GM21528 (cell line): ENCODE data around the gene MYL4.
"Not testable (repeated sequence)": the region's sequence is repeated elsewhere in the genome, so short reads cannot be mapped to it uniquely, and the experiment has no call there.

Source experiments
- ATAC-seq: cut with Tn5 transposase; IDR thresholded peaks from one replicate; pipeline ENCODE4 v1.9.1; 2021; ENCODE audit warnings: mild to moderate bottlenecking, moderate library complexity; ENCODE audit not compliant: unreplicated experiment, low FRiP score

The MYL4 gene

GRCh38 chr17:47208744-47209488, at the start of gene MYL4:
TSS of gene MYL4 (plus strand) at chr17:47209348. CDS start at chr17:47209423, 75 bp downstream.
- ATAC-seq = no peak

- ATAC-seq = no peak
These were observed 47.0 kb upstream of the MYL4 start for GRCh38 chr17:47162013-47162622.

DNA sequence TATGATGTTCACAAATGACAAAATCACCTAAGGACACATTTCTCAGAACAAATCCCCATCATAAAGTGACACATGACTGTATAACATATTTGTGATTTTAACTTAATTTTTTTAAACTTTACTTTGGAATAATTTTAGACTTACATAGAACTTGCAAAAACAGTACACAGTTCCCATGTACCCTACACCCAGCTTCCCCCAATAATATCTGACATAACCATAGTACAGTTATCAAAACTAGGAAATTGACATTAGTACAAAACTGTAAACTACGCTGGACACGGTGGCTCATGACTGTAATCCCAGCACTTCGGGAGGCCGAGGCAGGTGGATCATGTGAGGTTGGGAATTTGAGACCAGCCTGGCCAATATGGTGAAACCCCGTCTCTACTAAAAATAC, 44.9 kb upstream of the MYL4 start:
- ATAC-seq = no peak

DNA sequence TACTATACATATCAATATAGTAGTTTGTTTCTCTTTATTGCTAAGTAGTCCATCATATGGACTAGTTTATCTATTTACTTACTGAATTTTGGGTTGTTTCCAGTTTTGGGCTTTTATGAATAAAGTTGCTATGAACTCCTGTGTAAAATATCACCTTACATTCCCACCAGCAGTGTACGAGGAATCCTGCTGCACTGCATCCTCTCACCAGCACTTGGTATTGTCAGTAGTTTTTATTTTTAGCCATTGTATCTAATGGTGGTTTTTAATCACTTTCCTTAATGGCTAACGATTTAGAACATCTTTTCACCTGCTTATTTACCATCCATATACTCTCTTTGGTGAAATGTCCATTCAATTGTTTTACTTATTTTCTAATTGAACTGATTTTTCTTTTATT, 44.0 kb upstream of the MYL4 start:
- ATAC-seq = no peak

GRCh38 chr17:47166854-47167253, 42.3 kb upstream of the MYL4 start:
- not testable (repeated sequence) for ATAC-seq

DNA sequence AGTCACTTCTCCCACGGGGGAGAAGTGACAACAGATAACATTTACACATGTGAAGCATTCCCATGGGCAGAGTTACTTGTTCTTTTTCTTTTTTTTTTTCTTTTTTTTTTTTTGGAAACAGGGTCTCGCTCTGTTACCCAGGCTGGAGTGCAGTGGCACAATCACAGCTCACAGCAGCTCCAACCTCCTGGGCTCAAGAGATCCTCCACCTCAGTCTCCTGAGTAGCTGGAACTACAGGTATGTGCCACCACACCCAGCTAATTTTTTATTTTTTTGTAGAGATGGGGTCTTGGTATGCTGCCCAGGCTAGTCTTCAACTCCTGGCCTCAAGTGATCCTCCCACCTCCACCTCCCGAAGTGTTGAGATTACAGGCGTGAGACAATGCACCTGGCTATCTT, 40.3 kb upstream of the MYL4 start:
- ATAC-seq = not testable (repeated sequence)

DNA sequence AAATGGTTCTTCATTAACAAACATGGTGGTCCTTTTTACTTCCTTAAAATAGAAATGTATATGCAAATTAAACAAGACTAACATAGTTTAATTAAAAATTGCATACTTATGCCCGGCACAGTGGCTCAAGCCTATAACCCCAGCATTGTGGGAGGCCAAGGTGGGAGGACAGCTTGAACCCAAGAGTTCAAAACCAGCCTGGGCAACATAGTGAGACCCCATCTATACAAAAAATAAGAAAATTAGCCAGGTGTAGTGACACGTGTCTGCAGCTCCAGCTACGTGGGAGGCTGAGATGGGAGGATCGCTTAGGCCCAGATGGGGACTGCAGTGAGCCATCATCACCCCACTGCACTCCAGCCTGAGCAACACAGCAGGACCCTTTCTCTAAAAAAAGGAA, 38.4 kb upstream of the MYL4 start:
- no peak for ATAC-seq

DNA sequence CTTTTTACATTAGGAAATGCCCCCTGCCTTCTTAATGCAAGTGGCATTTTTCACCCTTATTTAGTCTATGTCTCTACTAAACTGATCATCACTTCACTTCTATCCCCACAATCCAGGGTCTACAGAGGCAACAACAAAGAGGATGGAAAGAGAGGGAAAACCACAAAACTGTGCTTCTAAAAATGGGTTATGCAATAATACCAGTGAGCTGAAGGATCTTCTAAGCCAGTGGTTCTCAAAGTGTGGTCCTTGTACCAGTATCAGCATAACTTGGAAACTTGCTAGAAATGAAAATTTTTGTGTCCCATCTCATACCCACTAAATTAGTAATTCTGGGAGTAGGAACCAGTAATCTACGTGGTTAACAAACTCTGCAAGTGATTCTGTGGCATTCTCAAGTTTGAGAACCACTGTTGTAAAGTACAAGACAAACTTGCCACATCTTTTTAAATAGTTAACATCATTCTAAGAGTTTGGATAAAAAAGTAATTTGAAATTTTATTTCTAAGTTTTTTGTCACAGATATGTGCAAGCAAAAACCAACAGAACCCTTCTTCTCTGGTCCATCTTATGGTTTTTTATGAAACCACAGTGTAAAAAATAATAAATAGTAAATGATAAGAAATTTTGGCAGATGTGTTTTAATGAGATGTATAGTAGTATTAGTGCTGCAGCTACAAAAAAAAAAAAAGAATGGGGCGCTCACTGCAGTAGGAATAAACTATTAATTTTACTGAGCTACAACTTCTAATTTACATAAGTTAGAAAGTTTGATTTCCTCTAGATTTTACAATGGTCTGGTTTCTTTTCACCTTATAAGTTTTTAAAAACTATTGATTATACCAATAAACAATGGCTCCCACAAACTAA, 36.2 kb upstream of the MYL4 start:
- no peak for ATAC-seq

DNA sequence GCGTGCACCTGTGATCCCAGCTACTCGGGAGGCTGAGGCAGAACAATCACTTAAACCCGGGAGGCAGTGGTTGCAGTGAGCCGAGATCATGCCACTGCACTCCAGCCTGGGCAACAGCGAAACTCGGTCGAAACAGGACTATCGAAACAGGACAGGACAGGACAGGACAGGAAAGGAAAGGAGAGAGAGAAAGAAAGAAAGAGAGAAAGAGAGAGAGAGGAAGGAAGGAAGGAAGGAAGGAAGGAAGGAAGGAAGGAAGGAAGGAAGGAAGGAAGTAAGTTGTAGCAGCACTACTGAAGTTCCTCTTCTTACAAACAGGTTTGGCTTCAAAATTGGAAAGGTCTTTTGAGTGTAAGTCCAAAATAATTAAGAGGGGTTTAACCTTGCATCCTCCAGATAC, 34.3 kb upstream of the MYL4 start:
- not testable (repeated sequence) for ATAC-seq

- ATAC-seq = no peak
These were observed 32.7 kb upstream of the MYL4 start for GRCh38 chr17:47176389-47176826.

- ATAC-seq = no peak
These were observed 31.9 kb upstream of the MYL4 start for GRCh38 chr17:47177261-47177660.

GRCh38 chr17:47179141-47179540, 30.0 kb upstream of the MYL4 start:
- ATAC-seq = no peak

- ATAC-seq = no peak
These were observed 28.8 kb upstream of the MYL4 start for GRCh38 chr17:47180337-47180736.

DNA sequence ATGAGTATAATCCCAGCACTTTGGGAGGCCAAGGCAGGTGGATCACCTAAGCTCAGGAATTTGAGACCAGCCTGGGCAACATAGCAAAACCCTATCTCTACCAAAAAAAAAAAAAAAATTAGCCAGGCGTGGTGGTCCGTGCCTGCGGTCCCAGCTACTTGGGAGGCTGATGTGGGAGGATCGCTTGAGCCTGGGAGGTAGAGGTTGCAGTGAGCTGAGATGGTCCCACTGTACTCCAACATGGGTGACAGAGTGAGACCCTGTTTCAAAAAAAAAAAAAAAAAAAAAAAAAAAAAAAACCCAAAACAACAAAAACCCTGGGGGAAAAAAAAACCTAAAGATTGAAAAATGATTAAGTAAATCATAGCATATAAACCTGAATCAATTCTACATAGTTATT, 28.2 kb upstream of the MYL4 start:
- not testable (repeated sequence) for ATAC-seq

GRCh38 chr17:47184681-47185080, 24.5 kb upstream of the MYL4 start:
- ATAC-seq = no peak

GRCh38 chr17:47188271-47188875, 20.8 kb upstream of the MYL4 start:
- no peak for ATAC-seq

DNA sequence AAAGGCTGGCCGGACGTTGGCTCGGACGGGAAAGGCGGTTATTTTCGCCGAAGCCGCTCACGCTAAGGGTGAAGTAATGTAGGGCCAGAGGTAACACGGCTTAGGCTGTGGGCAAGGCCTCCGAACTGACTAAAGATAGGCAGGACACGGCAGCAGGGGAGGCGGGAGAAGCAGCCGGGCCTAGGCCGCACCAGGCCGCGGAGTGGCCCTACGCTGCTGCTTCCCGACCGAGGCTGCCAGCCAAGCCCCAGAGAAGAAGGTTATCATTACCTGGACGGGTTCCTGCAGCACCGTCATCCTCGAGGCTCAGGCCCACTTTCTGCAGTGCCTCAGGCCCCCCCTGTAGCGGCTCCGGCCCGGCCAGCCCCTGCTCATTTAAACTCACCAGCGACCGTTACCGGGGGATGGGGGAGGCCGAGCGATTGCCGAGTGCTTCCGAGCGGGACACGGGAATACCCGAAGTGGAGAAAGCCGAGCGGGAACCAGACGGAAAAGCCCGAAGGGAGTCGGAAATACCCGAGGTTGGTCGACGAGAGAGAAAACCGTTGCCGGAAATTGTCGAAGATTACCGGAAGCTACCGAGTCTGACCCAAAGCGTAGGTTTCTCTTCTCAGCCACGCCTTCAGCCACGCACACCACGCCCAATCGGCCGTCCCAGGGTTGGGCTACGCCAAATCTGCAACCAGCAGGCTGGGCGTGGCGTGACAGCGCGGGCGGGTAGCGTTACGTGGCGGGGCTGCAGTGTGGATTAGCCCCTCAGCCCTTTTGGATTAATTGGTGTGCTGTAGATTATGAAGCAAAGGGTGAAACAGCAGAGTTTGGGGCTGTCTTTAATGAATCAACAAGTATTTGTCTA, 20.0 kb upstream of the MYL4 start, which contains the start of gene CDC27:
Gene CDC27 (minus strand): TSS at position 420 of the 856 bp plus-strand sequence. CDS start 123 bp downstream, at position 297.
- peak; percentile 93 for ATAC-seq

- peak; percentile 1 for ATAC-seq
These were observed 19.4 kb upstream of the MYL4 start for GRCh38 chr17:47189732-47190237.

DNA sequence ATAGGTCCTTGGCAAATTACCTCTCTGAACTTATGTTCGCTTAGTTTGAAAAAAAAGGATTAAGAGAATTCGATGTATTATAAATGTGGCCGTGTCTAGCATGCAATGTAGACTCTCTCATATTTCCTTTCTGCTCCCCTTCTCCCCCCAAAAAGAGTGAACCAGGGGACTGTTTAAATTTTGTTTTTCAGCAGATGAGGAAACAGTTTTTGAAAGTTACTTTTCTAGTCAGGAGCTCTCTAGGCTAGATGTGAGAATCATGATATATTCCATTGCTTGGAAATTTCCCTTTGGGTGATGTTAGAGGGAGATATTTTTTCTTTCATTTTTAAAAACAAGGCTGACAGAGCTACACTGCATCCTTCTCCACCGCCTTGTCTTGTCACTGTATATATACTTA, 18.9 kb upstream of the MYL4 start:
- no peak for ATAC-seq

- ATAC-seq = no peak
These were observed 18.4 kb upstream of the MYL4 start for GRCh38 chr17:47190770-47191169.
